GM11168 (cell line): ENCODE results near the gene SLC25A22.

ENCODE experiments used
- in situ Hi-C: fragments of 300-500 bp; cut with MboI; formaldehyde crosslinking; loops from one replicate; pipeline ENCODE4 v1.12.0; 2022; ENCODE audit warnings: low sequenced_read_pairs; ENCODE audit not compliant: unreplicated experiment

SLC25A22 gene

GRCh38 chr11:763073-763463 is 35.0 kb downstream of the SLC25A22 start:
- in situ Hi-C loops, result loop anchor here (10.0 kb wide), 1 partner anchor 548 kb away; no protein-coding TSS in a partner anchor

GRCh38 chr11:762421-763072 is 35.5 kb downstream of the SLC25A22 start:
- in situ Hi-C loops, result loop anchor here (10.0 kb wide), 1 partner anchor 548 kb away; no protein-coding TSS in a partner anchor

GRCh38 chr11:761526-762108 is 36.5 kb downstream of the SLC25A22 start:
- in situ Hi-C loops, result loop anchor here (10.0 kb wide), 1 partner anchor 547 kb away; no protein-coding TSS in a partner anchor

GRCh38 chr11:760236-760635 is 37.8 kb downstream of the SLC25A22 start:
- in situ Hi-C loops, result loop anchor here (10.0 kb wide), 1 partner anchor 545 kb away; no protein-coding TSS in a partner anchor

GRCh38 chr11:749731-750130 is 48.4 kb downstream of the SLC25A22 start:
- in situ Hi-C loops, result no loop called here

- in situ Hi-C loops, result no loop called here
Observed at GRCh38 chr11:748007-748359, 50.1 kb downstream of the SLC25A22 start.

- in situ Hi-C loops, result no loop called here
Observed at GRCh38 chr11:747158-748006, 50.7 kb downstream of the SLC25A22 start, which contains the start of gene TALDO1. TALDO1 (plus strand) TSS chr11:747464; CDS start chr11:747482, 18 bp downstream.

GRCh38 chr11:746289-747157 is 51.6 kb downstream of the SLC25A22 start:
- in situ Hi-C loops, result no loop called here

GRCh38 chr11:745428-745827 is 52.7 kb downstream of the SLC25A22 start:
- in situ Hi-C loops, result no loop called here

- in situ Hi-C loops, result no loop called here
Observed at GRCh38 chr11:742571-743201, 55.4 kb downstream of the SLC25A22 start.

GRCh38 chr11:742156-742546 is 55.9 kb downstream of the SLC25A22 start:
- in situ Hi-C loops, result no loop called here
